ENCODE measurements around the gene RAB5IF. TPM values are rescaled to one million over a fixed set of nuclear protein-coding genes. Genes with fewer than 3 reads are reported as not detected.
"Not testable (repeated sequence)": the region's sequence is repeated elsewhere in the genome, so short reads cannot be mapped to it uniquely, and the experiment has no call there.

RAB5IF gene
- 112 and 119 TPM in 2 replicates for total RNA-seq

DNA sequence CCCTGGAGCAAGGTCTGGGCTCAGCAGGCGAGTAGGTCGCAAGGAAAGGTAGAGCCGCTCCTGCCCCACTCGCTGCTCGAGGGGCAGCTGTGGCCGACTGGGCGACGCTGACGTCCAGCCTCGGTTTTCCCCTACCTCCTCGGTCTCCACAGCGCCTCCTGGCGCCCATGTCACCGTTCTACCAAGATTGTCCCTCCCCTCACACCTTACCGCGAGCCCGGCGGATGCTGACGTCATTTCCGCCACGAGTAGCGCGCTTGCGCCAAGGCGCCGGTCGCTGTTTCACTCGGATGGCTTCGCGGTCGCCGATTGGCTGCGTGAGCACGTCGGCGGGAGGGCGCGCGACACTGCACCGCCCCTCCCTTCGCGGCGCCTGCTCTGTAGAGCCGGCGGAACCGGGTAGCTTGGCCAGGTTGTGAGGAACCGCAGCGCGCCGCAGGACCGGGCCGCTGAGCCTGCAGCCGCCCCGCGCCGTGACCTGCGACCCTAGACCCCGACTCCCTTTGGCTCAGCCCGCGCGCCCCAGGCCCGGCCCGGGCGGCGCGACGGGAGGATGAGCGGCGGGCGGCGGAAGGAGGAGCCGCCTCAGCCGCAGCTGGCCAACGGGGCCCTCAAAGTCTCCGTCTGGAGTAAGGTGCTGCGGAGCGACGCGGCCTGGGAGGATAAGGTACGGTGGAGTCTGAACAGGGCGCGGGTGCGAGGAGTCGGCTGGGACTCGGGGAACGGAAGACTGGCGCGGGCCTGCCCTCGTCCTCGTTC, at the start of gene RAB5IF:
Gene RAB5IF (plus strand): TSS at position 381 of the 759 bp plus-strand sequence. CDS start 173 bp downstream, at position 554.
- Mint-ChIP-seq H3K9me3 (no peaks in the 10 kb centered on the region), H3K27me3 (ENCODE audit: insufficient read depth) (peaks cover 2% of the 10 kb centered on the region), H3K4me3 (peak within 1 kb of the TSS; percentile 98), H3K36me3 (ENCODE audit: low read depth) (peaks cover 25% of the 10 kb centered on the region), H3K27ac (peak within 1 kb of the TSS; percentile 94), H3K4me1 (ENCODE audit: low read depth) (peaks cover 32% of the 10 kb centered on the region)
- peak; percentile 100 for DNase-seq (ENCODE audit: low spot score)
- intact Hi-C loops (cut with micrococcal nuclease): loop anchor here (1.0 to 10.0 kb wide), 9 partner anchors 10 to 651 kb away; partner anchors contain the start of gene SCAND1

GRCh38 chr20:36562724-36563123, 42.9 kb upstream of the RAB5IF start:
- no peak for DNase-seq (ENCODE audit: low spot score)

GRCh38 chr20:36563374-36563773, 42.2 kb upstream of the RAB5IF start:
- no peaks in the 10 kb centered on the region for H3K27me3 Mint-ChIP-seq (ENCODE audit: insufficient read depth)

More at GRCh38 chr20:36562724-36563123, 42.9 kb upstream of the RAB5IF start:
- Mint-ChIP-seq H3K9me3 (peaks cover 9% of the 10 kb centered on the region), H3K27ac (no peak overlapping the region), H3K4me3 (no peak overlapping the region), H3K4me1 (ENCODE audit: low read depth) (no peaks in the 10 kb centered on the region), H3K27me3 (ENCODE audit: insufficient read depth) (no peaks in the 10 kb centered on the region), H3K36me3 (ENCODE audit: low read depth) (no peaks in the 10 kb centered on the region)
- intact Hi-C loops (cut with micrococcal nuclease): no loop called here

DNA sequence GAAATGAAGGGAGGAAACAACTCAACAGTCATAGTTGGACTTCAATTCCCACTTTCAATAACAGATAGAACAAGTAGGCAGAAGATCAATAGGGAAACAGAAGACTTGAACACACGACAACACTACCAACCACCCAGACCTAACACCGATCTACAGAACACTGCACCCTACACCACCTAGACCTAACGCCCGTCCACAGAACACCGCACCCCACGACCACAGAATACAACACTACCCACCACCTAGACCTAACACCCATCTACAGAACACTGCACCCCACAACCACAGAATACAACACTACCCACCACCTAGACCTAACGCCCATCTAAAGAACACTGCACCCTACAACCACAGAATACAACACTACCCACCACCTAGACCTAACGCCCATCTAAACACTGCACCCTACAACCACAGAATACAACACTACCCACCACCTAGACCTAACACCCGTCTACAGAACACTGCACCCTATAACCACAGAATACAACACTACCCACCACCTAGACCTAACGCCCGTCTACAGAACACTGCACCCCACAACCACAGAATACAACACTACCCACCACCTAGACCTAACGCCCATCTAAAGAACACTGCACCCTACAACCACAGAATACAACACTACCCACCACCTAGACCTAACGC, 41.4 kb upstream of the RAB5IF start:
- H3K27me3 Mint-ChIP-seq (ENCODE audit: insufficient read depth); DNase-seq (ENCODE audit: low spot score); H3K4me1 Mint-ChIP-seq (ENCODE audit: low read depth); H3K36me3 Mint-ChIP-seq (ENCODE audit: low read depth); H3K9me3 Mint-ChIP-seq; H3K4me3 Mint-ChIP-seq; intact Hi-C loops (cut with micrococcal nuclease): not testable (repeated sequence)
- peak overlapping the region; percentile 10 for H3K27ac Mint-ChIP-seq

More at GRCh38 chr20:36563374-36563773, 42.2 kb upstream of the RAB5IF start:
- DNase-seq (ENCODE audit: low spot score): no peak
- Mint-ChIP-seq H3K27ac (no peak overlapping the region), H3K9me3 (peaks cover 9% of the 10 kb centered on the region), H3K36me3 (ENCODE audit: low read depth) (no peaks in the 10 kb centered on the region), H3K4me1 (ENCODE audit: low read depth) (no peaks in the 10 kb centered on the region), H3K4me3 (no peak overlapping the region)
- intact Hi-C loops (cut with micrococcal nuclease): no loop called here

GRCh38 chr20:36564726-36565121, 40.9 kb upstream of the RAB5IF start:
- H3K9me3 Mint-ChIP-seq; H3K27me3 Mint-ChIP-seq (ENCODE audit: insufficient read depth); H3K4me3 Mint-ChIP-seq; intact Hi-C loops (cut with micrococcal nuclease); DNase-seq (ENCODE audit: low spot score); H3K36me3 Mint-ChIP-seq (ENCODE audit: low read depth); H3K4me1 Mint-ChIP-seq (ENCODE audit: low read depth): not testable (repeated sequence)
- peak overlapping the region; percentile 2 for H3K27ac Mint-ChIP-seq

DNA sequence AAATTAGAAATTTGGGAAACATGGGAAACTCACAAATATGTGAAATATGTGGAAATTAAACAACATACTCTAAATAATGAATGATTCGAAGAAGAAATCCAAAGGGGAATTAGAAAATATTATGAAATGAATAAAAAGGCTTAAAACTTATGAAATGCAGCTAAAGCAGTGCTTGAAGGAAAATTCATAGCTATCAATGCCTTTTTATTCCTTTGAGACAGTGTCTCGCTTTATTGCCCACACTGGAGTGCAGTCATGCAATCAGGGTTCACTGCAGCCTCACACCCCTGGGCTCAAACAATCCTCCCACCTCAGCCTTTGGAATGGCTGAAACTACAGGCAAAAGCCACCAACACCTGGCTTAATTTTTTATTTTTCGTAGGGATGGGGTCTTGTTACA, 40.1 kb upstream of the RAB5IF start:
- no peaks in the 10 kb centered on the region for H3K36me3 Mint-ChIP-seq (ENCODE audit: low read depth)
- no peaks in the 10 kb centered on the region for H3K4me1 Mint-ChIP-seq (ENCODE audit: low read depth)
- no peak overlapping the region for H3K4me3 Mint-ChIP-seq
- no peaks in the 10 kb centered on the region for H3K27me3 Mint-ChIP-seq (ENCODE audit: insufficient read depth)
- DNase-seq (ENCODE audit: low spot score): no peak
- intact Hi-C loops (cut with micrococcal nuclease): no loop called here
- no peak overlapping the region for H3K27ac Mint-ChIP-seq
- H3K9me3 Mint-ChIP-seq: peaks cover 9% of the 10 kb centered on the region

- Mint-ChIP-seq H3K36me3 (ENCODE audit: low read depth) (peaks cover 4% of the 10 kb centered on the region), H3K4me3 (no peak overlapping the region), H3K27me3 (ENCODE audit: insufficient read depth) (peaks cover 3% of the 10 kb centered on the region), H3K4me1 (ENCODE audit: low read depth) (peaks cover 19% of the 10 kb centered on the region), H3K9me3 (peaks cover under 1% of the 10 kb centered on the region), H3K27ac (no peak overlapping the region)
- DNase-seq (ENCODE audit: low spot score): no peak
- intact Hi-C loops (cut with micrococcal nuclease): no loop called here
These were observed 35.6 kb upstream of the RAB5IF start for GRCh38 chr20:36569847-36570429.

- H3K27ac Mint-ChIP-seq: peak overlapping the region; percentile 97
- H3K27me3 Mint-ChIP-seq (ENCODE audit: insufficient read depth): peaks cover 3% of the 10 kb centered on the region
- H3K36me3 Mint-ChIP-seq (ENCODE audit: low read depth): peaks cover 16% of the 10 kb centered on the region
- no peaks in the 10 kb centered on the region for H3K9me3 Mint-ChIP-seq
- peak overlapping the region; percentile 89 for H3K4me3 Mint-ChIP-seq
- H3K4me1 Mint-ChIP-seq (ENCODE audit: low read depth): peaks cover 37% of the 10 kb centered on the region
- intact Hi-C loops (cut with micrococcal nuclease): loop anchor here (1.0 to 2.0 kb wide), 3 partner anchors 33 to 175 kb away; partner anchors contain the start of genes NDRG3 and RAB5IF
- DNase-seq (ENCODE audit: low spot score): no peak
These were observed 33.7 kb upstream of the RAB5IF start for GRCh38 chr20:36571564-36572504.

DNA sequence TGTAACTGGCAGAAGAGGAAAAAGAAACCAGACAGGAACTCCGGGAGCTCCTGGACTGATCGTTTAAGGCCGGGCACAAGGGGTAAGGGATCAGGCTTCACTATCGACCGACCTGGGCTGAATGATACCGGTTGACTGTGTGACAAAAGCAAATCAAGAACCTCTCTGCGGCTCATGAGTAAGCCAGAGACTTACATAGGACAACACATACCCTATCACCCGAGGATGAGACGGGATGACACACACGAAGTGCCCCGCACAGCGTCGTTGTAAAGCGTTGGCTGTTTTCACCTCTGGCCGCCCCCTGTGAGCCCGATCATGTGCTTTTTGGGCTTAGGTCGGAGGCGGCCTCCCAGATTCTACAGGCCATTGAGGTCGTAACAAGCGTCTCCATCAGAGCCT, 32.9 kb upstream of the RAB5IF start:
- peak overlapping the region; percentile 89 for H3K4me3 Mint-ChIP-seq
- peaks cover 16% of the 10 kb centered on the region for H3K36me3 Mint-ChIP-seq (ENCODE audit: low read depth)
- H3K9me3 Mint-ChIP-seq: no peaks in the 10 kb centered on the region
- intact Hi-C loops (cut with micrococcal nuclease): loop anchor here (1.0 to 2.0 kb wide), 7 partner anchors 16 to 202 kb away; partner anchors contain the start of genes NDRG3 and RAB5IF
- H3K27ac Mint-ChIP-seq: peak overlapping the region; percentile 97
- peaks cover 3% of the 10 kb centered on the region for H3K27me3 Mint-ChIP-seq (ENCODE audit: insufficient read depth)
- H3K4me1 Mint-ChIP-seq (ENCODE audit: low read depth): peaks cover 37% of the 10 kb centered on the region
- DNase-seq (ENCODE audit: low spot score): peak; percentile 51

GRCh38 chr20:36573103-36573797, 32.3 kb upstream of the RAB5IF start, which contains the start of gene TGIF2:
Gene TGIF2 (plus strand): TSS chr20:36573597. CDS start chr20:36578775, 5,178 bp downstream.
- Mint-ChIP-seq H3K36me3 (ENCODE audit: low read depth) (peaks cover 16% of the 10 kb centered on the region), H3K4me3 (peak within 1 kb of the TSS; percentile 96), H3K27ac (peak within 1 kb of the TSS; percentile 97), H3K27me3 (ENCODE audit: insufficient read depth) (peaks cover 3% of the 10 kb centered on the region), H3K9me3 (no peaks in the 10 kb centered on the region), H3K4me1 (ENCODE audit: low read depth) (peaks cover 37% of the 10 kb centered on the region)
- DNase-seq (ENCODE audit: low spot score): peak; percentile 79
- intact Hi-C loops (cut with micrococcal nuclease): loop anchor here (1.0 to 2.0 kb wide), 5 partner anchors 17 to 201 kb away; partner anchors contain the start of gene NDRG3

- Mint-ChIP-seq H3K27me3 (ENCODE audit: insufficient read depth) (peaks cover 3% of the 10 kb centered on the region), H3K4me3 (peak overlapping the region; percentile 96), H3K27ac (peak overlapping the region; percentile 58), H3K4me1 (ENCODE audit: low read depth) (peaks cover 37% of the 10 kb centered on the region), H3K36me3 (ENCODE audit: low read depth) (peaks cover 20% of the 10 kb centered on the region), H3K9me3 (no peaks in the 10 kb centered on the region)
- no peak for DNase-seq (ENCODE audit: low spot score)
- intact Hi-C loops (cut with micrococcal nuclease): loop anchor here (1.0 to 2.0 kb wide), 5 partner anchors 18 to 200 kb away; partner anchors contain the start of gene NDRG3
These were observed 31.7 kb upstream of the RAB5IF start for GRCh38 chr20:36573798-36574365.
